Stimulated activated CD8-positive, alpha-beta memory T cell treated with anti-CD3 and anti-CD28 coated beads, Interleukin-7, amount 100 ng/mL, for 4 hours (primary cell): ENCODE measurements around the gene PLEKHA7.
"Not testable (repeated sequence)": the region's sequence is repeated elsewhere in the genome, so short reads cannot be mapped to it uniquely, and the experiment has no call there.

ENCODE experiments used
- DNase-seq, 2 donors: peaks; one replicate each; pipeline ENCODE4 v3.0.0-alpha.2; 2020; ENCODE audit warnings: low read depth in 2 of 2

Gene PLEKHA7

GRCh38 chr11:17005646-17006045, 8.6 kb downstream of the PLEKHA7 start:
- DNase-seq, result no peak

- DNase-seq, result no peak
Measured at GRCh38 chr11:17004486-17005148, 9.6 kb downstream of the PLEKHA7 start.

GRCh38 chr11:17003426-17003825, 10.8 kb downstream of the PLEKHA7 start:
- DNase-seq, result no peak

GRCh38 chr11:17002543-17002942, 11.7 kb downstream of the PLEKHA7 start:
- DNase-seq, result no peak

GRCh38 chr11:17001806-17002205, 12.4 kb downstream of the PLEKHA7 start:
- no peak for DNase-seq

GRCh38 chr11:17000987-17001386, 13.2 kb downstream of the PLEKHA7 start:
- no peak for DNase-seq

GRCh38 chr11:17000253-17000652, 14.0 kb downstream of the PLEKHA7 start:
- DNase-seq, result not testable (repeated sequence)

GRCh38 chr11:16999116-16999515, 15.1 kb downstream of the PLEKHA7 start:
- no peak for DNase-seq

- no peak for DNase-seq
Measured at GRCh38 chr11:16997624-16998023, 16.6 kb downstream of the PLEKHA7 start.

- DNase-seq, result no peak
Measured at GRCh38 chr11:16993495-16993894, 20.7 kb downstream of the PLEKHA7 start.

- DNase-seq, result no peak
Measured at GRCh38 chr11:16992846-16993245, 21.4 kb downstream of the PLEKHA7 start.

GRCh38 chr11:16989554-16989953, 24.7 kb downstream of the PLEKHA7 start:
- DNase-seq, result no peak

- DNase-seq, result no peak
Measured at GRCh38 chr11:16987205-16987568, 27.0 kb downstream of the PLEKHA7 start.

GRCh38 chr11:16986434-16987204, 27.6 kb downstream of the PLEKHA7 start:
- peak; percentile 15 to 16 for DNase-seq

GRCh38 chr11:16985297-16985696, 28.9 kb downstream of the PLEKHA7 start:
- DNase-seq, result no peak

GRCh38 chr11:16984229-16984628, 30.0 kb downstream of the PLEKHA7 start:
- no peak for DNase-seq

GRCh38 chr11:16982809-16983208, 31.4 kb downstream of the PLEKHA7 start:
- no peak for DNase-seq

- DNase-seq, result no peak
Measured at GRCh38 chr11:16982256-16982671, 31.9 kb downstream of the PLEKHA7 start.

GRCh38 chr11:16981651-16982194, 32.5 kb downstream of the PLEKHA7 start:
- DNase-seq, result no peak

- no peak for DNase-seq
Measured at GRCh38 chr11:16979703-16980622, 34.3 kb downstream of the PLEKHA7 start.

- DNase-seq, result no peak
Measured at GRCh38 chr11:16977994-16978315, 36.3 kb downstream of the PLEKHA7 start.
